ENCODE data around the gene MAD1L1. TPM values are rescaled to one million over a fixed set of nuclear protein-coding genes. Genes with fewer than 3 reads are reported as not detected.

Gene MAD1L1
- total and polyA plus RNA-seq, 11 donors = 11.1 to 29.7 (median 20.9) TPM

DNA sequence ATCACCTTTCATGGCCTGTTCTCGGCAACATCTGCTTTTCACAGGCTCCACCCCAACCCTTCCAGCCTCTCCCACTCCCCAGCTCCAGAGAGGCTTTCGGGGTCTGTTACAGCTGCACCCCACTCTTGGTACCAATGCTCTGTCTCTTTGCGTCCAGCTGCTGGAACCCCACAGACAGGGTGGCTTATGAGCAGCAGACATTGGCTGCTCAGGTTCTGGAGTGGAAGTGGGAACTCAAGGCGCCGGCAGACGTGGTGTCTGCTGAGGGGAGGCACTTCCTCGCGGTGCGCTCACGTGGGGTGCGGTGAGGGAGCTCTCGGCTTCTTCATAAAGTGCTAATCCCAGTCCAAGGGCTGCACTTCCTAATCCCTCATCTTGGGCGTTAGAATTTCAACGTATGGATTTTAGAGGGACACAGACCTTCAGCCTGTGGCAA lies 377.0 kb downstream of the MAD1L1 start:
- no peak for TF ChIP-seq POLR2A (IDR thresholded peaks at IDR 0.05)
- no peak for TF ChIP-seq CTCF (IDR thresholded peaks at IDR 0.05)
- Histone ChIP-seq H3K27ac (no peak overlapping the region), H3K27me3 (no peaks in the 10 kb centered on the region), H3K9me3 (no peaks in the 10 kb centered on the region), H3K4me1 (no peaks in the 10 kb centered on the region), H3K4me3 (no peak overlapping the region), H3K36me3 (no peaks in the 10 kb centered on the region)
- WGBS, 4 donors = 75 to 91% (median 89%) methylated on average over 5 to 14 of the region's 14 CpGs
- ATAC-seq (no peak), DNase-seq (peak in 2 of 5 donors; percentile 18 to 33)
- intact Hi-C loops (cut with DNase I) = no loop called here

- 91 to 93% (median 92%) methylated on average over 35 to 41 of the region's 41 CpGs for WGBS, 4 donors
Measured at GRCh38 chr7:1854866-1855724, 377.6 kb downstream of the MAD1L1 start.

GRCh38 chr7:1853986-1854865 lies 378.5 kb downstream of the MAD1L1 start:
- intact Hi-C loops (cut with DNase I) = no loop called here
- DNase-seq = peak in 2 of 5 donors; percentile 11 to 55

More at GRCh38 chr7:1854866-1855724, 377.6 kb downstream of the MAD1L1 start:
- no peaks in the 10 kb centered on the region for H3K9me3 ChIP-seq
- H3K27me3 ChIP-seq = no peaks in the 10 kb centered on the region
- H3K4me1 ChIP-seq = no peaks in the 10 kb centered on the region
- TF ChIP-seq POLR2A (IDR thresholded peaks at IDR 0.05) = no peak
- no peak for TF ChIP-seq CTCF (IDR thresholded peaks at IDR 0.05)
- no peaks in the 10 kb centered on the region for H3K36me3 ChIP-seq
- ATAC-seq = no peak
- intact Hi-C loops (cut with DNase I) = no loop called here
- DNase-seq = peak in 3 of 5 donors; percentile 13 to 46 (median 22)
- H3K4me3 ChIP-seq = no peak overlapping the region
- no peak overlapping the region for H3K27ac ChIP-seq

More at GRCh38 chr7:1853986-1854865, 378.5 kb downstream of the MAD1L1 start:
- Histone ChIP-seq H3K27me3 (no peaks in the 10 kb centered on the region), H3K4me3 (no peak overlapping the region), H3K9me3 (no peaks in the 10 kb centered on the region), H3K4me1 (no peaks in the 10 kb centered on the region), H3K36me3 (no peaks in the 10 kb centered on the region), H3K27ac (no peak overlapping the region)
- no peak for ATAC-seq
- WGBS, 4 donors = 89 to 92% (median 91%) methylated on average over 25 to 38 of the region's 38 CpGs
- no peak for TF ChIP-seq POLR2A (IDR thresholded peaks at IDR 0.05)
- TF ChIP-seq CTCF (IDR thresholded peaks at IDR 0.05) = no peak
